Endodermal cell (in vitro differentiated cells): ENCODE measurements around the gene AKAP6. TPM values are rescaled to one million over a fixed set of nuclear protein-coding genes. Genes with fewer than 3 reads are reported as not detected.

Source experiments
- DNase-seq: peaks from one replicate; pipeline ENCODE4 v3.0.0-alpha.2; 2017
- H3K27ac ChIP-seq: 2 replicates; pipeline ENCODE4 v1.5.1; 2013; ENCODE audit warnings: mild to moderate bottlenecking, low read depth, low read length, moderate library complexity
- H3K27me3 ChIP-seq: 2 replicates; pipeline ENCODE4 v1.6.1; 2013; ENCODE audit warnings: mild to moderate bottlenecking, low read length, moderate library complexity; ENCODE audit not compliant: insufficient read depth, control insufficient read depth, poor library complexity, severe bottlenecking
- H3K36me3 ChIP-seq: 2 replicates; pipeline ENCODE4 v1.7.0; 2013; ENCODE audit warnings: mild to moderate bottlenecking, low read length, moderate library complexity; ENCODE audit not compliant: control insufficient read depth, insufficient read depth
- H3K4me1 ChIP-seq: one replicate; pipeline ENCODE4 v1.7.0; 2013; ENCODE audit warnings: low read length; ENCODE audit not compliant: control insufficient read depth, insufficient read depth
- H3K4me3 ChIP-seq: 2 replicates; pipeline ENCODE4 v1.5.1; 2013; ENCODE audit warnings: mild to moderate bottlenecking, low read length, moderate library complexity
- H3K9ac ChIP-seq: 2 replicates; pipeline ENCODE4 v1.6.1; 2013; ENCODE audit warnings: mild to moderate bottlenecking, low read length, moderate library complexity; ENCODE audit not compliant: poor library complexity, severe bottlenecking; ENCODE audit errors: extremely low read depth
- H3K9me3 ChIP-seq: 2 replicates; pipeline ENCODE4 v1.6.1; 2013; ENCODE audit warnings: mild to moderate bottlenecking, low read length, moderate library complexity; ENCODE audit not compliant: control insufficient read depth
- H3K27ac Mint-ChIP-seq: 2 replicates; pipeline ENCODE4 v1.8.0; 2020; ENCODE audit warnings: mixed read lengths
- H3K27me3 Mint-ChIP-seq: 2 replicates; pipeline ENCODE4 v1.8.0; 2021; ENCODE audit warnings: mild to moderate bottlenecking, mixed read lengths; ENCODE audit not compliant: insufficient read depth
- H3K36me3 Mint-ChIP-seq: 2 replicates; pipeline ENCODE4 v1.8.0; 2020; ENCODE audit warnings: low read depth, mixed read lengths
- H3K4me1 Mint-ChIP-seq: 2 replicates; pipeline ENCODE4 v1.8.0; 2020; ENCODE audit warnings: mixed read lengths
- H3K4me3 Mint-ChIP-seq: 2 replicates; pipeline ENCODE4 v1.8.0; 2020; ENCODE audit warnings: mild to moderate bottlenecking, moderate library complexity, mixed read lengths
- H3K9me3 Mint-ChIP-seq: 2 replicates; pipeline ENCODE4 v1.8.0; 2020; ENCODE audit warnings: mild to moderate bottlenecking, mixed read lengths
- WGBS, 2 experiments: methylation state at CpG; one replicate each; pipeline versions ENCODE4 v1.1.5 to v1.1.7; 2013; ENCODE audit warnings: missing lambda C conversion rate in 2 of 2, mixed read lengths in 1 of 2; ENCODE audit not compliant: insufficient coverage in 1 of 2, insufficient read length in 1 of 2; 5-methylcytosine and 5-hydroxymethylcytosine counted together
- total RNA-seq, 2 donors: library from RNA; stranded (reverse); fragmentation: NEBNext Ultra II Directional in 1 of 2; extraction: Animal tissue kit (Norgen Biotek cat#: 25700) in 1 of 2; gene quantifications; 2 replicates in 1 of 2; 3 replicates in 1 of 2; pipeline ENCODE4 v1.2.1, GENCODE V29; 2021
- TF ChIP-seq, protein P1 (sequence below): fragments of 200-600 bp; sonication (generic); conservative IDR thresholded peaks from 2 replicates; pipeline ENCODE4 v1.5.0; 2021; ENCODE audit warnings: antibody characterized with exemption, mild to moderate bottlenecking

AKAP6 gene
- total RNA-seq, 2 donors from 2014 or later: 4.3 to 5.0 TPM

DNA sequence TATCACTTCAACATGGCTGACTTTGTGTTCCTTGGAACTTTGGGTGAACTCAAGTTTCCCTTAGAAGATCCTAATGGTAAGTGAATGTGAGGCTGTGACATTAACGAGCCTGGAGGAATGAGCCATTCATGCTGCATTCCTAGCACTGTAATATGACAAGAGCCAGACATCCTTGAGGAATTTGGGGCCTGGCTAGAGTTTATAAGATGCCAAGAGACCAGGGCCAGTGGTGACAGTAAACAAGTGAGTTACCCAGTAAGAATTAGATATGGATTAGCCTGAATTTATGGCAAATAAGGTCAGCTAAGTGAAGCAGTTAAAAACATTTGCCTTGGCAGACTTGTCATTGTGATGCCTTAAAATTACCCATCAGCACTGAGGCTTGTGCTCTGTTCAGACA lies 232.4 kb downstream of the AKAP6 start:
- H3K27ac ChIP-seq: no peak overlapping the region
- no peaks in the 10 kb centered on the region for H3K4me1 Mint-ChIP-seq
- no peak overlapping the region for H3K4me3 Mint-ChIP-seq
- H3K36me3 ChIP-seq: no peaks in the 10 kb centered on the region
- no peaks in the 10 kb centered on the region for H3K4me1 ChIP-seq
- H3K27me3 Mint-ChIP-seq: no peaks in the 10 kb centered on the region
- H3K9me3 Mint-ChIP-seq: no peaks in the 10 kb centered on the region
- DNase-seq: no peak
- no peak overlapping the region for H3K9ac ChIP-seq
- 70 to 81% methylated on average over 1 of the region's 1 CpG for WGBS, 2 experiments
- no peaks in the 10 kb centered on the region for H3K9me3 ChIP-seq
- H3K36me3 Mint-ChIP-seq: no peaks in the 10 kb centered on the region
- no peak overlapping the region for H3K4me3 ChIP-seq
- TF ChIP-seq, protein P1, sequence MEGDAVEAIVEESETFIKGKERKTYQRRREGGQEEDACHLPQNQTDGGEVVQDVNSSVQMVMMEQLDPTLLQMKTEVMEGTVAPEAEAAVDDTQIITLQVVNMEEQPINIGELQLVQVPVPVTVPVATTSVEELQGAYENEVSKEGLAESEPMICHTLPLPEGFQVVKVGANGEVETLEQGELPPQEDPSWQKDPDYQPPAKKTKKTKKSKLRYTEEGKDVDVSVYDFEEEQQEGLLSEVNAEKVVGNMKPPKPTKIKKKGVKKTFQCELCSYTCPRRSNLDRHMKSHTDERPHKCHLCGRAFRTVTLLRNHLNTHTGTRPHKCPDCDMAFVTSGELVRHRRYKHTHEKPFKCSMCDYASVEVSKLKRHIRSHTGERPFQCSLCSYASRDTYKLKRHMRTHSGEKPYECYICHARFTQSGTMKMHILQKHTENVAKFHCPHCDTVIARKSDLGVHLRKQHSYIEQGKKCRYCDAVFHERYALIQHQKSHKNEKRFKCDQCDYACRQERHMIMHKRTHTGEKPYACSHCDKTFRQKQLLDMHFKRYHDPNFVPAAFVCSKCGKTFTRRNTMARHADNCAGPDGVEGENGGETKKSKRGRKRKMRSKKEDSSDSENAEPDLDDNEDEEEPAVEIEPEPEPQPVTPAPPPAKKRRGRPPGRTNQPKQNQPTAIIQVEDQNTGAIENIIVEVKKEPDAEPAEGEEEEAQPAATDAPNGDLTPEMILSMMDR: no peak
- H3K27me3 ChIP-seq: no peaks in the 10 kb centered on the region
- no peak overlapping the region for H3K27ac Mint-ChIP-seq

GRCh38 chr14:32564596-32564995 lies 235.5 kb downstream of the AKAP6 start:
- no peaks in the 10 kb centered on the region for H3K9me3 Mint-ChIP-seq
- Histone ChIP-seq H3K9ac (no peak overlapping the region), H3K27me3 (no peaks in the 10 kb centered on the region), H3K4me1 (no peaks in the 10 kb centered on the region), H3K9me3 (no peaks in the 10 kb centered on the region), H3K4me3 (no peak overlapping the region), H3K36me3 (no peaks in the 10 kb centered on the region), H3K27ac (no peak overlapping the region)
- H3K4me3 Mint-ChIP-seq: no peak overlapping the region
- H3K27ac Mint-ChIP-seq: no peak overlapping the region
- no peaks in the 10 kb centered on the region for H3K27me3 Mint-ChIP-seq
- TF ChIP-seq, protein P1: no peak
- no peaks in the 10 kb centered on the region for H3K4me1 Mint-ChIP-seq
- DNase-seq: no peak
- H3K36me3 Mint-ChIP-seq: no peaks in the 10 kb centered on the region

- Histone ChIP-seq H3K4me1 (no peaks in the 10 kb centered on the region), H3K27ac (no peak overlapping the region), H3K27me3 (no peaks in the 10 kb centered on the region), H3K4me3 (no peak overlapping the region), H3K9me3 (no peaks in the 10 kb centered on the region), H3K36me3 (no peaks in the 10 kb centered on the region), H3K9ac (no peak overlapping the region)
- H3K4me3 Mint-ChIP-seq: no peak overlapping the region
- no peak for DNase-seq
- no peaks in the 10 kb centered on the region for H3K4me1 Mint-ChIP-seq
- TF ChIP-seq, protein P1: no peak
- no peaks in the 10 kb centered on the region for H3K36me3 Mint-ChIP-seq
- no peak overlapping the region for H3K27ac Mint-ChIP-seq
- H3K27me3 Mint-ChIP-seq: no peaks in the 10 kb centered on the region
- H3K9me3 Mint-ChIP-seq: no peaks in the 10 kb centered on the region
Measured at GRCh38 chr14:32565256-32565655, 236.2 kb downstream of the AKAP6 start.
